Nephron progenitor cell (in vitro differentiated cells): Measurements from ENCODE around the gene MORF4L2.

Source experiments
- DNase-seq: peaks from one replicate; pipeline ENCODE4 v3.0.0; 2021
- H3K27ac Mint-ChIP-seq: 2 replicates; pipeline ENCODE4 v1.8.0; 2021; ENCODE audit warnings: mild to moderate bottlenecking, moderate library complexity, mixed read lengths
- H3K27me3 Mint-ChIP-seq: 2 replicates; pipeline ENCODE4 v1.8.0; 2021; ENCODE audit warnings: mild to moderate bottlenecking, low read depth, mixed read lengths; ENCODE audit not compliant: poor library complexity
- H3K36me3 Mint-ChIP-seq: 2 replicates; pipeline ENCODE4 v1.8.0; 2021; ENCODE audit warnings: low read depth, mixed read lengths
- H3K4me1 Mint-ChIP-seq: 2 replicates; pipeline ENCODE4 v1.8.0; 2021; ENCODE audit warnings: mixed read lengths
- H3K4me3 Mint-ChIP-seq: 2 replicates; pipeline ENCODE4 v1.8.0; 2021; ENCODE audit warnings: mild to moderate bottlenecking, moderate library complexity, mixed read lengths
- H3K9me3 Mint-ChIP-seq: 2 replicates; pipeline ENCODE4 v1.8.0; 2021; ENCODE audit warnings: mild to moderate bottlenecking, moderate library complexity, mixed read lengths
- CTCF ChIP-seq: fragments of 200-600 bp; sonication (generic); IDR thresholded peaks from 2 replicates; pipeline ENCODE4 v1.5.0; 2021; ENCODE audit warnings: antibody characterized with exemption

The MORF4L2 gene

GRCh38 chrX:103710609-103711008, 24.1 kb upstream of the MORF4L2 start, which contains the start of gene TMEM31:
Gene TMEM31, plus strand, starts transcription at chrX:103710909. Its CDS starts 1,350 bp downstream, at chrX:103712259.
- peaks cover 2% of the 10 kb centered on the region for H3K27me3 Mint-ChIP-seq
- peaks cover 4% of the 10 kb centered on the region for H3K36me3 Mint-ChIP-seq
- no peak for TF ChIP-seq CTCF
- peaks cover 5% of the 10 kb centered on the region for H3K4me1 Mint-ChIP-seq
- no peak within 1 kb of the TSS for H3K27ac Mint-ChIP-seq
- no peak within 1 kb of the TSS for H3K4me3 Mint-ChIP-seq
- DNase-seq = no peak
- H3K9me3 Mint-ChIP-seq = peaks cover 16% of the 10 kb centered on the region

- peaks cover 21% of the 10 kb centered on the region for H3K9me3 Mint-ChIP-seq
- H3K27me3 Mint-ChIP-seq = peaks cover 10% of the 10 kb centered on the region
- no peaks in the 10 kb centered on the region for H3K4me1 Mint-ChIP-seq
- no peak for DNase-seq
- no peak overlapping the region for H3K4me3 Mint-ChIP-seq
- H3K36me3 Mint-ChIP-seq = peaks cover 2% of the 10 kb centered on the region
- H3K27ac Mint-ChIP-seq = no peak overlapping the region
- TF ChIP-seq CTCF = no peak
Observed at GRCh38 chrX:103704863-103705262, 18.4 kb upstream of the MORF4L2 start.

- Mint-ChIP-seq H3K4me1 (no peaks in the 10 kb centered on the region), H3K27ac (no peak overlapping the region), H3K4me3 (no peak overlapping the region), H3K27me3 (peaks cover 17% of the 10 kb centered on the region), H3K9me3 (peaks cover 29% of the 10 kb centered on the region), H3K36me3 (peaks cover 11% of the 10 kb centered on the region)
- no peak for DNase-seq
- TF ChIP-seq CTCF = no peak
Observed at GRCh38 chrX:103699243-103699642, 12.7 kb upstream of the MORF4L2 start.

- DNase-seq = no peak
- Mint-ChIP-seq H3K4me3 (no peak overlapping the region), H3K36me3 (peaks cover 11% of the 10 kb centered on the region), H3K27ac (no peak overlapping the region), H3K4me1 (peaks cover 12% of the 10 kb centered on the region), H3K27me3 (peaks cover 13% of the 10 kb centered on the region), H3K9me3 (peaks cover 35% of the 10 kb centered on the region)
- no peak for TF ChIP-seq CTCF
Observed at GRCh38 chrX:103697687-103698086, 11.2 kb upstream of the MORF4L2 start.

DNA sequence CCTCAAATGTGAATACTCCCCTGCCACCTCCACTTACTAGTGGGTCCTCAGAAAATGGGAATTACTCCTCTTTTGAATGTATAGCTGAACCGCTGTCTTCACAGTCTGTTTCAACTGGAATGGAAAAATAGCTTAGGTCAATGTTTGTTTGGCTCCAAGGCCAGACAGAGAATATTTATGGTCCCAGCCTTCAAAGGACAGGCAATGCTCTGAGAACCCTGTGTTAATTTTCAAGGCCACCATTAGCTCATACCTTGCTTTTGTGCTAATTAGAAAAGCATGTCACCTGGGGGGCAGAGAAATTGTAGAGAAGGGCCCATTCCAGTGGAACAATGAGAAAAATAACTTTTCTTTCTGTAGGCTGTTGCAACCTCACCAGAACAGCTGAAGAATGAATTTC, 4.6 kb upstream of the MORF4L2 start:
- DNase-seq = no peak
- H3K36me3 Mint-ChIP-seq = no peaks in the 10 kb centered on the region
- no peak overlapping the region for H3K27ac Mint-ChIP-seq
- no peaks in the 10 kb centered on the region for H3K27me3 Mint-ChIP-seq
- no peak for TF ChIP-seq CTCF
- peaks cover 26% of the 10 kb centered on the region for H3K4me1 Mint-ChIP-seq
- H3K4me3 Mint-ChIP-seq = no peak overlapping the region
- peaks cover 13% of the 10 kb centered on the region for H3K9me3 Mint-ChIP-seq

GRCh38 chrX:103688946-103689345, 2.4 kb upstream of the MORF4L2 start:
- Mint-ChIP-seq H3K9me3 (peaks cover 9% of the 10 kb centered on the region), H3K36me3 (peaks cover 8% of the 10 kb centered on the region), H3K4me1 (peaks cover 33% of the 10 kb centered on the region), H3K27me3 (no peaks in the 10 kb centered on the region), H3K4me3 (no peak overlapping the region), H3K27ac (no peak overlapping the region)
- TF ChIP-seq CTCF = peak; percentile 64
- DNase-seq = no peak
